HG03175 (cell line): ENCODE data around the gene CDC37L1.
"Not testable (repeated sequence)": the region's sequence is repeated elsewhere in the genome, so short reads cannot be mapped to it uniquely, and the experiment has no call there.

Experiments used
- ATAC-seq: cut with Tn5 transposase; IDR thresholded peaks from one replicate; pipeline ENCODE4 v1.9.1; 2021; ENCODE audit warnings: mild to moderate bottlenecking, moderate library complexity; ENCODE audit not compliant: unreplicated experiment

The CDC37L1 gene

DNA sequence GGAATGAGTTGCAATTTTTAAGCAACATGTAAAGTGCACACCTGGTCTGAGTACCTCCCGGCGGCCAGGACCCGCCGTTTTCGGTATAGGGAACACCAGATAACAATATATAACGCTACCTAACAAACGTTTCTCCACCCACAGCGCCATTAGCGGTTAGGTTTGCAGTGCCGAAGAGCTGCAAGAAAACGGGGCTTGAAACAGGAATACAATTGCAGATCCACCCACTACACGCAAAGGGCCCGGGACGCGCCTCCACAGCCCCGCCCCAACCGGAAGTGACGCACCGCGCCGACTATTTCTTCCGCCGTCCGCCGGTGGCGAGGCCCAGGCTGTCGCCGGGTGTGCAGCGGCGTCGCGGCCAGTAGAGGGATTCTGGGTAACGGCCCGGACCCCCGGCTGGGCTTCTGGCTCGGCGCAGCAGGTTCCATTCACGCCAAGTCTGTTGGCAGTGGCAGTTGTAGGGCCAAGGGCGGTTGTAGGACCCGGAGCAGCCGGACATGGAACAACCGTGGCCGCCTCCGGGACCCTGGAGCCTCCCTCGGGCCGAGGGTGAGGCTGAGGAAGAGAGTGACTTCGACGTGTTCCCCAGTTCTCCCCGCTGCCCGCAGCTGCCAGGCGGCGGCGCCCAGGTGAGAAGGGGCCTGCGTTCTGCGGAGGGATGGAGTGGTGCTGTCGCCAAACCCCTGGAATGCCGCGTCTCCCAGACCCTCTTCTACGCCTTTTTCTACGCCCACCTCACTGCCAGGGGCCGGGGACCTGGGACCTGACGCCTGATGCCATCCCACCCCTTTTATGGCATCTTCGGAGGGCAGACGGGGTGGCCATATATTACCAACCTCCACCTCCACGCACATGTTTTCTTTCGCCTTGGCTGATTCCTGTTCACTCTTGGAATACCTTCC is at the start of gene CDC37L1:
Gene CDC37L1 (plus strand): TSS at position 302 of the 905 bp plus-strand sequence. CDS start 199 bp downstream, at position 501.
- peak; percentile 97 for ATAC-seq

DNA sequence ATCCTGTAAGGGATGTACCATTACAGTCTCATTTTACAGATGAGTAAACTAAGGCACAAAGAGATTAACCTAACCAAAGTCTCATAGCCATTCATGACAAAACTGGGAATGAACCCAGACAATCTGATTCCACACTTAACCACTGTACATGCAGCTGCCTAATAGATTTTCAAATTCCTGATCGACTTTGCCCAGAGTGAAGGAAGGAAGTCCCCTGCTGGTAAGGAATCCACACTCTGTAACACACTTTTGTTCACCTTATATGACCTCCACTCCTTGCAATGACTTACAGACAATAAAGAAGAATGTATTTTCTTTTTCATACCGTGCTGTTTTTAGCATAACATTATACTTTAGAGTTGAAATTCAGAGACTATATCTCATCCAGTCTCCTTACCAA is 48.5 kb upstream of the CDC37L1 start:
- ATAC-seq: no peak

DNA sequence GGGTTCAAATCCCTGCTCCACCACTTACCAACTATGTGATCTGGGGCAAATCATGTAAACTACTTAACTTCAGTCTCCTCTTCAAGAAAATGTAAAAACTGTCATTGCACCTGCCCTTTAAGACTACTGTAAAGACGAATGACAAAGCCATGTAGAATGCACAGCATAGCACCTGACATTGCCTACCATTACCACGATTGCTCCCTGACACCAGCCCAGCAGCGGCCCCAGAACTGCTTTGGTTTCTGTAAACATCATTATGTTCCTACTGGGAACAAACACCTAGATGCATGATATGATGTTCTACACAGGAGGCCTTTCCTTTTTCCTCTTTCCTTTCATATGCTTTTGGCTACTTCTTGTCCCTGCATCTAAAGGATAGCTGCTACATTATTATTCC is 40.4 kb upstream of the CDC37L1 start:
- no peak for ATAC-seq

DNA sequence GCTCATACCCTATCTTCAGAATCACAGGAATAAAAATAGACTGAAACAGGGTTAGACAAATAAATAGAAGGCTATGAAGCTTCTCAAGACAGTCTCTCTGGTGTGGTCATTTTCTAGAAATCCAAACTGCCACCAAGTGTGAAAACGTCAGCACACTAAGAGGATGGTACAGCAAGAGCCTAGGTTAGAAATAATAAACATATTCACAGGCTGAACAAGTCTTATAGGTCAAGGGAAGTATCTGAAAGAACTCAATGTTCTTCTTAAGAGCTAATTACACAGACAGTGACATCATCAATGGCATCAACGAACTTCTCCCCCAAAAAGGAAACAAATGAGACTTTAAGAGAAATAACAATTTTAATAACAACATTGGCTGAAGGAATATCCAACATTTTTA is 39.9 kb upstream of the CDC37L1 start:
- ATAC-seq: no peak

DNA sequence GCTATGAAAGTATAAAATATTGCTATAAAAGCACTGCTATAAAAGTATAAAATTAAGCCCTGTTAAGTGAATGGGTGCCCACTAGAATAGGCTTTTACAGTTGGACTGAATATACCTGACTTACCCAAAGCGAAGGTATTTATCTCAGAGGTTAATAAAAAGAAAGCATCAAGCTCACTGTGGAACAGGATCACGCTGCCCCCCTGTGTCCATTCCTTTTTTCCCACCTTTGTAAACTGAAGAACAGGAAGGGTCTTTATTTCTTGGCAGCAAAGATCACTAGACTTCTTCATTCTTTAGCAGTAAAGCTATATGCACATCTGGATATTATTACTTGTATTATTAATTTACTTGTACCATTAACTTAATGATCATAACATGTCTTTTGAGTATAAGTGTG is 39.3 kb upstream of the CDC37L1 start:
- ATAC-seq: no peak

DNA sequence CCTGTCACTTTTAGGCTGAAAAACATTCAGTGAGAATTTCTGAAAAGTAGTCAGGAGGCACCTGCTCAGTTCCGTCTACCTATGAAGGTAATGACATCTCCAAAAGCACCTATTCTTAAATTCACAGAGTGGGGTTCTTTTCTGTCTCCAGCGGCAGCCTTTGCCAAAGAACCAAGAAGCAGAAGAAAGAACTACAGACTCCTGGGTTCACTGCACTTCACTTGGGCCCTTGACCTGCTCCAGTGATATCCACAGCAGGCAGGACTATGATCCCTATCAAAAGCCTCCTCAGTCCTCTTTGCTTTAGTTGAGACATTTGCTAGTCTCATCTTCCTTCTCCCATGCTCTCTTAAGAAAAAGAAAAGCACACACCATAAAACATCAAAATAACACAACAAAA is 37.0 kb upstream of the CDC37L1 start:
- no peak for ATAC-seq

DNA sequence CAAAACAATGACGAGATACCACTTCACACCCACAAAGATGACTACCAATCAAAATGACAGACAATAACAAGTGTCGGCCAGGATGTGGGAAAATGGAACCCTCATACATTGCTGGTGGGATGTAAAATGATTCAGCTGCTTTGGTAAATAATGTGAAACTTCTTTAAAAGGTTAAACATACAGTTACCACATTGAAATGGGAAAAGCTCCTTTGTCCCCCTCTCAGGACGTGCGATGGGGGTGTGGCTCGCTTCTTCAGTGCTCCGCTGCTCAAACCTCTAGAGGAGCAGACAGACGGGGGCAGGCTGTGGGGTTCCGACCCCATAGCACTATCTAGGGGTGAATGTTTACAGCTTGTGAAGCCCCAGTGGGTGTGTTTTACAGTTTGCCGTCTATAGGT is 25.3 kb upstream of the CDC37L1 start:
- ATAC-seq: no peak

DNA sequence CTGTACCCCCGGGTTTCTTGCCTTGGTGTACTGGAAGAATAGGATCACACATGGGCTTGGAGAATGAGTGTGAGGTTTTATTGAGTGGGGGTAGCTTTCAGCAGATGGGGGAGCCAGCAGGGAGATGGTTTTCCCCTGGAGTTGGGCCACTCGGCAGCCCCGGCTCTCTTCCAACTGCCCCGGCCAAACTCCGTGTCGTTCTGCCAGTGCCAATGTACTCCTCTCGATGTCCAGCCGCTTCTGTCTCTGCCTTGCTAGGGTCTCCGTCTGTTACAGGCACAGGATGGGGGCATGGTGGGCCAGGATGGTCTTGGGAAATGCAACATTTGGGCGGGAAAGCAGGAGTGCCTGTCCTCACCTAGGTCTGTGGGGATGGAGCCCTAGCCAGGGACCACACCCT is 24.8 kb upstream of the CDC37L1 start:
- no peak for ATAC-seq

DNA sequence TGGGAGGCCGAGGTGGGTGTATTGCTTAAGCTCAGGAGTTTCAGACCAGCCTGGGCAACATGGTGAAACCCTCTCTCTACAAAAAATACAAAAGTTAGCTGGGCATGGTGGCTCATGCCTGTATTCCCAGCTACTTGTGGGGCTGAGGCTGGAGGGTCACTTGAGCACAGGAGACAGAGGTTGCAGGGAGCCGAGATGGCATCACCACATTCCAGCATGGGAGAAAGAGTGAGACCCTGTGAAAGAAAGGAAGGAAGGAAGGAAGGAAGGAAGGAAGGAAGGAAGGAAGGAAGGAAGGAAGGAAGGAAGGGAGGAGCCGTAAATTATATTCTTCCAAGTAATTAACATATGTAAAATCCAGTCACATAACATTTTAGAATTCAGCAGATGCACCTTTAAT is 23.2 kb upstream of the CDC37L1 start:
- not testable (repeated sequence) for ATAC-seq

DNA sequence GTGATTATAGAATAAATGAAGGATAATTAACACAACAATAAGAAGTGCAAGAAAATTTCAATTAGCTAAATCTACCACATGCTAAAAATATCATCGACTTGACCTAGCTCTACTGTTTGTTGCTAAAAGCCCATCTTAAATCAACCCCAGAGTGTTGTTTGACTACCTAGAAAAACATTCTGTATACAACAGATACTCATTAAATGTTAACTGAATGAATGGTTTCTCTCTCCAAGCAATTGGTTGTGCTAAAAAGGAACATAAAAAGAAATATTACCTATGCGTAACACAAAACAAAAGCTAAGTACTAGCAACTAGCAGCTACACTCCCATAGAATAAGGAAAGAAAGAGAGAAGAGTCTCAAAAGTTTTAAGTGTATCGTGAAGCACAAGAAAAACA is 22.7 kb upstream of the CDC37L1 start:
- ATAC-seq: no peak

DNA sequence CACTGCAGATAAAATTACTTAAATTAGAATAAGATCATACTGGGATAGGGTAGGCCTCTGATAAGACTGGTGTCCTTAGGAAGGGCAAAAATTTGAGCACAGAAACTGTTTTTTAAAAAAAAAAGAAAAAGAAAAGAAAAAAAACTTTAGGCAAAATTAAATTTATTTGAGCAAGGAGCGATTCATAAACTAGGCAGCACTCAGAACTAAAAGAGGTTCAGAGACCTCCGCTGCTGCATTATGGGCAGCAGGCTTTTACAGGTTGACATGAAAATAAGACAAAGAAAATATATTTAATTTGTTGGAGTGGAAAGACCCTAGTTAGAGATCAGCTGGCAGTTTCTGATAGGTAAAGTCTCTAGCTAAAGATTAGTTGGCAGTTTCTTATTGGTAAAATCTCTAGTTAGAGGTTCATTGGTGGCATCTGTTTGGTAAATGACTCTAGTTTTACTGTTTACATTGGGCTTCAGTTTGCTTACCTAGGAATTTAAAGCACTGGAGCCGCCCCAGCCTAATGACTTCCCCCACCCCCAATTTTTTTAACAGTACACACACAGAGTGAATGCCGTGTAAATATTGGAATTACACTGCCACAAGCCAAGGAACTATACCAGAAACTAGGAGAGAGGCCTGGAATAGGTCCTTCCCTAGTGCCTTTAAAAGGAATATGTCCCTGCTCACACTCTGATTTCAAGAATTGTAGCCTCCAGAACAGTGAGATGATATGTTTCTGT is 21.8 kb upstream of the CDC37L1 start:
- no peak for ATAC-seq

DNA sequence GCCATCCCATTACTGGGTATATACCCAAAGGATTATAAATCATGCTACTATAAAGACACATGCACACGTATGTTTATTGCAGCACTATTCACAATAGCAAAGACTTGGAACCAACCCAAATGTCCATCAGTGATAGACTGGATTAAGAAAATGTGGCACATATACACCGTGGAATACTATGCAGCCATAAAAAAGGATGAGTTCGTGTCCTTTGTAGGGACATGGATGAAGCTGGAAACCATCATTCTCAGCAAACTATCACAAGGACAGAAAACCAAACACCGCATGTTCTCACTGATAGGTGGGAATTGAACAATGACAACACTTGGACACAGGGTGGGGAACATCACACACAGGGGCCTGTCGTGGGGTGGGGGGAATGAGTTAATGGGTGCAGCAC is 18.7 kb upstream of the CDC37L1 start:
- not testable (repeated sequence) for ATAC-seq

DNA sequence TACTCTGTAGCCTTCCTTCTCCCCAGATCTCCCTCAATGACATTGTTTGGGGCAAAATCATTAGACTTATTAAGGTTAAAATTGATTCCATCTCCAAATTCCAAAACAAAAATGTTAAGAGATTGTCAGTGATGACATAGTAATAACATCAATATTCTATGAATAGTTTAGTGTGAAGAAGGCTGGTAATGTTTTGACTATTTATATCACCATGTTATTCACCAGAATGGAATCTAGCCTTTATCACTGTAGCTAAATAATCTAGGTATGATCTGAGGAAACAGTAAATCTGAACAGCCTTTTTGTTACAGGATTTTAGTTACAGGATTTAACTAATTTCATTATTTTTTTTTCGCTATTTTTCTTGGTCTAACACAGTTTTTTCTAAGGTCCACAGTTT is 18.2 kb upstream of the CDC37L1 start:
- ATAC-seq: no peak

DNA sequence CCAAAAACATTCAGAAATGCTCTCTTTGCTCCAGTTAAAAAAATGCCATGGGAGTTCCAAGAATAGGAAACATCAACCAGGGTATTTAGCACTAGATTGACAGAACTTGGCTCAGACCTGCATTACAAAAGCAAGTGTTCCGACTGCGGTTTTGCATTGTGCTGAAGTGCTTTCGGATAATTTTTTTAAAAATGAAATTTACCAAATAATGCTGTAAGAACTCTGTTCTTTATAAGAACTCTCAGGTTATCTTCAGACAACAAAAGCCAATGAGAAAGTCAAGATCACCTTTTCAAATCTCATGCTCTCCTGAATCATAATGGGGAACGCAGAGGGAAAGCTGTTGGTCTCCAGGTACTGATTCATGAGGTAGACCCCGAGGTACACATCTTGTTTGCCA is 17.8 kb upstream of the CDC37L1 start:
- ATAC-seq: no peak

DNA sequence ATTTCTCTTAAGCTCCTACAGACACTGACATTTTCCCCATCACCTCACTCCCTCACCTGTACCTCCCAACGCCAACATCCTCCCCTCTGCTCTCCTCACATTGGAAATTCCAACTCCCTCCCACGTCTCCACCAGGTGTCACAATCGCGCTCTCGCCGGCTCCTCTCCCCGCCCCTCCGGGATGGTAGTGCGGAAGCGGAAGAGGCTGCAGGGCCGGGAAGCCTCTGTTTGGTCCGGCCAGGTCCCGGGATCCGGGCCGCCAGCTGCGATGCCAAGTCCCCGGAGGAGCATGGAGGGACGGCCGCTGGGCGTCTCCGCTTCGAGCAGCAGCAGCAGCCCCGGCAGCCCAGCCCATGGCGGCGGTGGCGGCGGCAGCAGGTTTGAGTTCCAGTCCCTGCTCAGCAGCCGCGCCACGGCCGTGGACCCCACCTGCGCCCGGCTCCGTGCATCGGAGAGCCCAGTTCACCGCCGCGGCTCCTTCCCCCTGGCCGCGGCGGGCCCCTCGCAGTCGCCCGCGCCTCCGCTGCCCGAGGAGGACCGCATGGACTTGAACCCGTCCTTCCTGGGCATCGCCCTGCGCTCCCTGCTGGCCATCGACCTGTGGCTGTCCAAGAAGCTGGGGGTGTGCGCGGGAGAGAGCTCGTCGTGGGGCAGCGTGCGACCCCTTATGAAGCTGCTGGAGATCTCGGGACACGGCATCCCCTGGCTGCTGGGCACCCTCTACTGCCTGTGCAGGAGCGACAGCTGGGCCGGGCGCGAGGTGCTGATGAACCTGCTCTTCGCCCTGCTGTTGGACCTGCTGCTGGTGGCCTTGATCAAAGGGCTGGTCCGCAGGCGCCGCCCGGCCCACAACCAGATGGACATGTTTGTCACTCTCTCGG is 17.0 kb upstream of the CDC37L1 start, which contains the start of gene PLPP6:
Gene PLPP6 (plus strand): TSS at position 187 of the 881 bp plus-strand sequence. CDS start 82 bp downstream, at position 269.
- ATAC-seq: peak; percentile 85

DNA sequence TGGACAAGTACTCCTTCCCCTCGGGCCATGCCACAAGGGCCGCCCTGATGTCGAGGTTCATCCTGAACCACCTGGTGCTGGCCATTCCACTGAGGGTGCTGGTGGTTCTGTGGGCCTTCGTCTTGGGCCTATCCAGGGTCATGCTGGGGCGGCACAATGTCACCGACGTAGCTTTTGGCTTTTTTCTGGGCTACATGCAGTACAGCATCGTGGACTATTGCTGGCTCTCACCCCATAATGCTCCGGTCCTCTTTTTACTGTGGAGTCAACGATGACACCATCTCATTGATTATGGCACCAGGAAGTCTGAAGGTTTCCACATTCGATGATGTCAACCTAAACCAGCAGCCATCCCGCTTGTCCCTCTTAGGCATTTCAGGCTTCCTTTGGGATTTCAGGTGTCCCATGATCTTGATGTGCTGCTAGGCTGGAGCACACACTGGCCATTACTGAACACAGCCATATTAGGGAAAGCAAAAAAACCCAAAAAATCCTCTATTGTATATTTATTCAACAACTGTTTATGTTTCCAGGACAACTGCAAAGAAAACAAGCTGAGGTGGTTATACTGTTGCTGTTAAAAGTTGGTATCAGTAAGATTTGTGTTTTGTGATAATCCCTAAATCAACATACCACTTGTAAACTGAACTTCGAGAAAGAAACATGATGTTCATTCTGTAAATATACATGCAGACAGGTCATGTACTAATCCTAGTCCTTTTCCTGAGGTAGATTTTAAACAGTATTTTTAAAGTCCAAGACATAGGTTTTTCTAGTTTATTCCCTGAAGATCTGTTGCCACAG is 16.2 kb upstream of the CDC37L1 start:
- ATAC-seq: no peak

DNA sequence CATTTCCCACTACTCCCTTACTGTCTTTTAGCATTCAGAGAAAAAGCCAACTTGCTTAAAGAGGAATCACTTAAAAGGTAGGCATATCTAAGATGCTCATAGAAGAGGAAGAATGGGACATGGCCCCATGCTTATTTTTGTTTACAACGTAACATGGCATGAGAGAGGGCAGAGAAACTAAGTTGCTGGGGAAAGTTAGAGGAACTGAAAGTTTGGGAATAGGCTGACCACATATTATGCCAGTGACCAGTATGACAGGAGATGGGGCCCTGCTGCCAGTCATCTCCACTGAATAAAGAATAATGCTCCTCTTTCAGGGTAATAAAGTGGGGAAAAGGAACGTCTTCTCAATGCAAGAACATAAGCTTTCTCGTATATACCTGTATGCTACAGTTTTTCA is 15.4 kb upstream of the CDC37L1 start:
- no peak for ATAC-seq

DNA sequence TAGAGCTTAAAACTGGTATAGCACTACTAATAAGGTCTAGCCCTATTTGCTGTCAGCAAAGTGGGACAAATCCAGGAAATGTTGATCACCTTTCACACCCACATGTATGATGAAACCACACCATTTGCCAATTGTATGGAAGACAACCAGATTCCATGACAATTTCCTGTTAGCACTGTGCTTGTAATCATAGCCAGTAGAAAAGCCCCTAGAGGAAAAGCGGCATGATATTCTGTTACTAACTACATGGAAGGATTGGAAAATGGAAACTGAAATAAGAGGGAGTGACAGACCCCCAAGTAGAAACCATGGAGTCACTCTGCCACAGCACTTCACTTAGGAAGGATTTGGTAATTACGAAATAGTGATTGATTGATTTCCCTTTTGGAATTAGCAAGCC is 14.0 kb upstream of the CDC37L1 start:
- no peak for ATAC-seq

DNA sequence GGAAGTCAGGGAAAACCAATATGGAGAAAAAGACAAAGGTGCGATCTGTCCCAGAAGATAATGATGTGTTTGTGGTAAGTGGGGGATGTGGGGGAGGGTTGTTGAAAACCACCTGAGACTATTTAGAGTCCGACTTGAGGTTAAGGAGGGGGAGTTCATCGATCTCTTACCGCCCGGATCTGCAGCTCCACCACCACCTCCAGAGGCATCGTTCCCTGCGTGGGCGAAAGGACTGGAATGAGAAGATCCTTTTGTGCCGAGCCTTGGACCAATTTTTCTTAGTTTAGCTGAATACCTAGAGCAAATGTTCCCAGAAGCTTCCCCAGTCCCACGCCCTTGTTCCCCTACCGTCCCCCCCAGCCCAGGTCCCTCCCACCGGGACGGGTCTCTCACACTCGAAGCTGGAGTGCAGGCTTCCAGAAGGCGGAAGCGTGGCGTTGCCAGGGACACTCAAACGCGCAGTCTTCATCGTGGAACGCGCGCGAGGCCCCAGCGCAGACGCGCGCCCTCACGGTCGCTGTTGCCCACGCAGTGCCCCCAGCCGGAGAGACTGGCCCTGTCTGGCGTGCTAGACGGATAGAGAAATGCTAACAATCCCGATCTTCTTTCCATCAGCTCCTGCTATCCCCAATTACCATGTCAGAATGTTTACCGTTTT is 13.2 kb upstream of the CDC37L1 start, which contains the start of gene SPATA6L:
Gene SPATA6L (minus strand): TSS at position 439 of the 658 bp plus-strand sequence. CDS start 230 bp downstream, at position 209.
- no peak for ATAC-seq

DNA sequence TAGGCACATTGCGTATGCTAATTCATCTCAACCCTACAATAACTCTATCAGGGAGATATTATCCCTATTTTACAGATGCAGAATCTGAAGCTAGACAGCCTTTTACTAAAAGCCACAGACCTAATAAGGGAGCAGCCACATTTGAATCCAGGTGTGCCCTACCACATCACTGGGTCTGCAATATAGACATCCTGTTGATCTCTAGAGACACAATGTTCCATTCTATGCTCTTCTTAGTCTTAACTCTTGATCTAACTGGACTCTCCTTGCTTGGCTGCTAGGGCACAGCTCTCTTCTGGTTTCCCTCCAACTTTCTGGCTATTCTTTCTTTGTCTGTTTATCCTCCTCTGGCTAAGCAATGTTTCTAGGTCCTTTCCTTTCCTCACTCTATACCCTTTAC is 11.7 kb upstream of the CDC37L1 start:
- ATAC-seq: no peak
